HG02981 (cell line): ENCODE measurements around the gene MUC13.

ENCODE experiments used
- ATAC-seq: cut with Tn5 transposase; IDR thresholded peaks from one replicate; pipeline ENCODE4 v1.9.1; 2021; ENCODE audit warnings: mild to moderate bottlenecking, moderate library complexity; ENCODE audit not compliant: unreplicated experiment

Gene MUC13

GRCh38 chr3:124904835-124905492 is 29.6 kb downstream of the MUC13 start:
- ATAC-seq: no peak

DNA sequence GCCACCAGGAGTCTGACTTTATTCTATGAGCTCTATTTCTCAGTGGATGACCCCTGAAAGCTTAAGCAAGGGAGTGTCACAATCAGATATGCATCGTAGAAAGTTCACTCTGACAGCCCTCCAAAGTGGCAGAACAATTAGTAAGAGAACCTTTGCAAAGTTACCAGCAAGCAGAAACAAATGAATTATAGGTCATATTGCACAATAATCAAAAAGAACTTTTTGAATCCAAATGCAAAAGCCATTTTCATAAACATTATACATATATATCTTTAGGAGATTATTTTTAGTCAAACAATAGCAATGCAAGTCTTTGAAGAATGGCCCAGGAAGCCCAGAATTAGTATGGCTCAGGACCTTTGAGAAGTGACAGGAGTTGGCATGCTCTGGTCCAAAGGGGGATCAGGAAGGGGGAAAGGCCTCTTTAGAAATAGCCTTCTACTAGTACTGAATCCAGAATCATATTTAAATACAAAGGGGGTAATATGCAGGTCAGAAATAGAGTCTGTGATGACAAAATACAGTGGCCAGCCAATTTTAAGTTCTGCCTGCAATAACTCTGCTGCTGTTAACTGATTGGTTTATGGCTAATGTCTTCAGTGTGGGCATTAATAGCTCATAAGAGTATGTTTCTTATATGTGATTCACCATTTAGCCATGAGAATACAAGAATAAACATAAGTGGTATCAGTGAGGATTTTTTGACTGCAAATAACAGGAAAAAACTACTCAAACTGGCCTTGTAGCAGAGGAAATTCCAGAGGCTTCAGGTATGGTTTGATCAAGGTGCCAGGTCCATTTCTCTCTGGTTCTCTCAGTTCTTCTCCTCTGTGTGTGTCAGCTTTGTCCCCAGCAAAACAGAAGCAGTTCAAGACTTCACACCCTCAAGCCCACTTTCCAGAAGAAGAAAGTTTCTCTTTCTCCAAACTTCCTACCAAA is 30.4 kb downstream of the MUC13 start:
- no peak for ATAC-seq

GRCh38 chr3:124896824-124897526 is 37.6 kb downstream of the MUC13 start:
- ATAC-seq: no peak

DNA sequence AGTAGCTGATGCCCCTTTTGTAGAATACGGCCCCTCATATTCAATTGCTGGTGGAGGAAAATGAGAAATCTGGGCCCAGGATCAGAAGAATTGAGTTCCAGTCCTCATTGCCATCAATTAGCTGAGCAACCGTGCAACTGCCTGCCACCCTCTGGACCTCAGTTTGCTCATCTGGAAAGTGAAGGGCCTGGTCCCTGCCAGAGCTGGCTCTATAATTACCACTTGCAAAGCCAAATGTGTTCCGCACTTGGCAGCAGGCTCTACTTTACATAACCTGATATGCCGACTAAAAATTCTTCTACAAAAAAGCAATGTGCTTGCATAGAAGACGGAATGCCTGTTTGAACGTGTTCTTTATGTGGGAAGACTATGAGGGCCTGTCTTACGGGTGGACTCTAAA is 38.8 kb downstream of the MUC13 start:
- ATAC-seq: no peak

GRCh38 chr3:124893526-124893925 is 41.0 kb downstream of the MUC13 start:
- ATAC-seq: no peak

DNA sequence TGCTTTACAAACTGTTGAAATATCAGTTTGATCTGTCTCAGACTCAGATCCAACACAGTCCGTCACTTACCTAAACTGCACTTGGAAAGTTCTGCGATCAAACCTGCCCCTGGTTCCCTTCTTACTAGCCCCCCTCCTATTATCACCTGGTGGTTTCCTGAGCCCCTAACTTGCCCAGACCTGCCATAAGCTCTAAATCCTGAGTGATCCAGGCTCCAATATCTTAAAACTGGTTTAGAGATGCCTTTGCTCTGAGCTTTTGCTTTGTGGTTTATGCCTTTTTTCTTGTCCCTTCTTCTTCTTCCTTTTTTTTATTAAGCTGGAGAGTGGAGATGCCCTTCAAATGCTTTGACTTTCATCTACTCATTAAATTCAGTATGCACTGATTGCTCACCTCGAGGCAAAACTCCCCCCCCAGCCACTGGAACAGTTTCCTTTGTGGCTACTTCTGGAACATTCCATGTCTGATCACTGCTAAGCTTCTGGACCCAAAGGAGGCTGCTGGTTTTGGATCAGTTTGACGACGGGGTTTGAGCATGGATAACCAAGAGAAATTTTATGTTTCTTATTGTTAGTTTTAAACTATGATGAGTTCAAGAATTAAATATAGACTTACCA is 43.9 kb downstream of the MUC13 start:
- no peak for ATAC-seq

GRCh38 chr3:124888482-124889441 is 45.8 kb downstream of the MUC13 start:
- no peak for ATAC-seq

DNA sequence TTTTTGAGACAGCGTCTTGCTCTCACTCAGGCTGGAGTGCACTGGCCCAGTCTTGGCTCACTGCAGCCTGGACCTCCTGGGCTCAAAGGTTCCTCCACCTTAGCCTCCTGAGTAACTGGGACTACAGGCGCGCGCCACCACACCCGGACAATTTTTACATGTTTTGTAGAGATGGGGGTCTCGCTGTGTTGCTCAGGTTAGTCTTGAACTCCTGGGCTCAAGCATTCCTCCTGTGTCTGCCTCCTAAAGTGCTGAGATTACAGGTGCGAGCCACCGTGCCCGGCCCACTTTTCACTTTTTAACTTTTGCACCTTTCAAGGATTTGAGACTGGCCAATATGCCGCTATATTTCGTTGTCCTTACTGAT is 46.6 kb downstream of the MUC13 start:
- ATAC-seq: no peak

- no peak for ATAC-seq
Measured at GRCh38 chr3:124887177-124887931, 47.2 kb downstream of the MUC13 start, which contains the start of gene ITGB5. ITGB5 (minus strand) TSS chr3:124887365; CDS start chr3:124887000, 365 bp downstream.

DNA sequence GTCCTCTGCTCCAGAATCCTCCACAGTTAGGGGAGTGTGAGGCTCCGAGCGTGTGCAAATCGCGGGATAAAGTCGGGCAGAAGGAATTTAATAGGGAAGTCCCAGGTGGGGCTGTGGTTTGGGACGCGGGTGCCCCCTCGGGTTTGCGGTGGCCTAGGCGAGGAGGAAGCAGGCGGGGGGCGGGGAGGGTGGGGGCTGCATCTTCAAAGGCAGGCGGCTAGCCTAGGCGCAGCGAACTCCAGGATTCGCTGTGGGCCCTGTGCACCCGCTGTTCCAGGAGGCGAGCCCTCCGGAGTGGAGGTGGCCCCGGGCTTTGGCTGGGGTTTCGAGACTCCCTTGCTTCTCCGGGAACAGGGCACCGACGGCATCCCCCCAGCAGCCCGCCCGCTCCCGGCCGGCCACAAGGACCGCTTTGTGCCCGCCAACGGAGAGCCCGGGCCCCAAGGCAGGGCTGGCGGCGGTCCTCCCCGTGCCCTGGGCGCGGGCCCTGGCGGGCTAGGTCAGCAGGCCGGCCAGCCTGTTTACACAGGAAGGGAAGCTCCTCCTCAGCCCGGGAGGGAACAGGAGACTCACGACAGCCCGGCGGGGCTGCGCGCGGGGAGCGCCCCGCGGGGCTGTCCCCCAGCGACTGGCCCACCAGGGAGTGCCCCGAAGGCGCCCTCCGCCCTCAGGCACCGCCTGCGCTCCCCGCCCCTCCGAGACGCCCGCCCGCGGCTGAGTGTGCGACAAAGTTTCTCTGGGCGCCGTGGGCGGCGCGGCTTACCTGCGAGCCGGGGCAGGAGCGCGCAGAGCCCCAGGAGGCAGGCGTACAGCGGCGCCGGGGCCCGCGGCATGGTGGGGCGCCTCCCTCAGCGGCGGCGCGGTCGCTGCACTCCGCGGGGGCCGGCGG is 48.1 kb downstream of the MUC13 start:
- no peak for ATAC-seq

GRCh38 chr3:124885466-124886167 is 48.9 kb downstream of the MUC13 start:
- no peak for ATAC-seq

DNA sequence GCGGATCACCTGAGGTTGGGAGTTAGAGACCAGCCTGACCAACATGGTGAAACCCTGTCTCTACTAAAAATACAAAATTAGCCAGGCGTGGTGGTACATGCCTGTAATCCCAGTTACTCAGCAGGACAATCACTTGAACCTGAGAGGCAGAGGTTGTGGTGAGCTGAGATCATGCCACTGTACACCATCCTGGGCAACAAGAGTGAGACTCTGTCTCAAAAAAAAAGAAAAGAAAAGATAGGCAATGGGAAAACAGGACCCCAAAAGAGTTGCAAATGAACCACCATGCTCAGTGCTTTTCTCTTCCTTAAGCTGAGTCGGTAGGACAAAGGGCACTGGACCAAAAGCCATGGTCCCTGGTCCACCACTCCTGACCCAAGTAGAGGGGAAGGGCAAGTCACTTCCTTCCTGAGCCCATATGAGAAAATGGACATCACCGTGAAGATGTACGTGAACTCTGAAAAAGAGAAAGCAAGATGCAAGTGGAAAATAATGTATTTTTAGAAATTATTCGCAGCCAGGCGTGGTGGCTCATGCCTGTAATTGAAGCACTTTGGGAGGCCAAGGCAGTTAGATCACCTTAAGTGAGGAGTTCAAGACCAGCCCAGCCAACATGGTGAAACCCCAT is 50.0 kb downstream of the MUC13 start:
- no peak for ATAC-seq

GRCh38 chr3:124883766-124884473 is 50.6 kb downstream of the MUC13 start:
- ATAC-seq: no peak

DNA sequence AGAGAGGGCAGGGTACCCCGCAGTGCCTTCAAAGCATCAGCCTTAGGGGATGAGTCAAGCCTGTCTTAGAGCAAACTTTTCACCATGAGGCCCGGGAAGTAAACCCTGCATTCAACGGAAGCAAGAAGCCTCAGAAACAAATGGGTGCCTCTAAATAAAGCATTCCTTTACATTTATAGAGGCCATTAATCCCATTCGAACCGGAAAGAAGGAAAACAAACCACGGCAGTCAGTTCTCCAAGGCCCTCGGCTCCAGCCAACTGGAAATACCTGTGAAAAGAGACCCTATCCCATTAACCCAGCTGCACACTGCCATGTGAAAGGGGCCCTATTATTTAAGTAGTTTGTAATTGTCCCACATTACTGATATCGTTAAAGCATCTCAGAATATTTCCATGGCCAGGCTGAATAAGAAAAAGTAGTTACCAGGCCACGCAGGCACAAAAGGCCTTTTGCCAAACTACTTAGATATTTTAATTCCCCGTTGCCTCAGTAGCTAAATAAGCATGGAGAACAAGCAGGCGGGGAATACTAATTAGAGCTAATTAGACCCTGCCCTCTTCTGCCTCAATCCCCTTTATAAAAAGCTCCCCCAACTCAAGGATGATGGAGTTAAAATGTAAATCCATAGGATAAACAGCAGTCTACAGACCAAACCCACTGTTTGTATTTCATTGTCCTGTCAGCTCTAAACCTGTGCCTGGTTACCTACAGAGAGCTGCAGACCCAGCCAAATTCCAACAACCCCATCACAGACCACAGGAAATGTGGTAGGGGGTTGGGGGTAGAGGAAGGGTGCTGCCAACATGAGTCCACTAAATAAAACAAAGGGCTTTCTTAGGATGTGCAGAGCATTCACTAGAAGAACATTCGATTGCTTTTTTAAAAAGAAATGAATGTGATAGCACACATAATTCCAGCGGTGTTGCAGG is 51.5 kb downstream of the MUC13 start:
- no peak for ATAC-seq

DNA sequence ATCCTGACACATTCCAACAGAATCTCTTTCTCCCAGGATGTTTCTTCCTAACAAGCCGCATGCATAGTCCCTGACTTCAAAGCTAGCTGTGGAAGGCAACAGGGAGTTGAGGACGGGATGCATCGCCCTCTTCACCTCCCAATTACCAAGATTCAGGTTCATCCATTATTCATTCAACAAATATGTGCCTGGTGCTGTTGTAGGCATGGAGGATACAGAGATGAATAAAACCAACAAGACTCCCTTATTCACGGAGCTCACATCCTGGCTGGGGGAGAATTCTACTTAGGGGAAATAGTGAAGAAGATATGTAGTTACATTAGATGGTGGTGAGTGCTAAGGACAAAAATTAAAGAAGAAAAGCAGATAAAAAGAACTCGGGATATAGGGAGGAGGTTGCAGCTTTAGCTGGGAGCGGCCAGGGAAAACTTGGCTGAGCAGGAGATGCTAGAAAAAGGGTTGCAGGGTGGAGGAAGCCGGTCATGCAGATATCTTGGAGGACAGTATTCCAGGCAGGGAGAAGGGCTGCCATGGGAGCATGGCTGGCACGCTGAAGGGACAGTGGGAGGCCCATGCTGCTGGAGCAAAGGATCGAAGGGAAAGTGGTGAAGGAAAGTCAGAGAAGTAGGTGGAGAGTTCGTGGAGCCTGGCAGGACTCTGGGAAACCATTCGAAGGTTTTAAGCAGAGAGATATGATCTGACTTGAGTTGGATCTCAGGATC is 52.4 kb downstream of the MUC13 start:
- ATAC-seq: no peak
